ENCODE data around the gene PRSS56. TPM values are rescaled to one million over a fixed set of nuclear protein-coding genes. Genes with fewer than 3 reads are reported as not detected.

Gene PRSS56
- total RNA-seq, 1 donor from 2014 or later, result not detected

GRCh38 chr2:232551250-232551638, 31.1 kb downstream of the PRSS56 start:
- peaks cover 13% of the 10 kb centered on the region for H3K4me1 ChIP-seq (ENCODE audit: insufficient read depth, low read length)
- peaks cover 7% of the 10 kb centered on the region for H3K9me3 Mint-ChIP-seq (ENCODE audit: unreplicated experiment)
- H3K36me3 Mint-ChIP-seq (ENCODE audit: low read depth, unreplicated experiment), result peaks cover 19% of the 10 kb centered on the region
- FAIRE-seq (no peak), DNase-seq (ENCODE audit: low read depth) (no peak)
- no peaks in the 10 kb centered on the region for H3K27me3 Mint-ChIP-seq (ENCODE audit: low read depth, unreplicated experiment)
- peaks cover 3% of the 10 kb centered on the region for H3K9me3 ChIP-seq (ENCODE audit: insufficient read depth, low read depth, low read length)
- H3K4me2 ChIP-seq (ENCODE audit: low read length), result peak overlapping the region; percentile 93
- peaks cover 27% of the 10 kb centered on the region for H3K4me1 Mint-ChIP-seq (ENCODE audit: low read depth, unreplicated experiment)
- H3K9ac ChIP-seq (ENCODE audit: low read length), result peak overlapping the region; percentile 98
- peak overlapping the region; percentile 98 for H3K4me3 Mint-ChIP-seq (ENCODE audit: unreplicated experiment)
- peaks cover 20% of the 10 kb centered on the region for H3K36me3 ChIP-seq (ENCODE audit: insufficient read depth, low read length)
- peak overlapping the region; percentile 91 for H3K4me3 ChIP-seq (ENCODE audit: insufficient read depth, low read depth, low read length)
- H3K27me3 ChIP-seq (ENCODE audit: insufficient read depth, low read length), result no peaks in the 10 kb centered on the region
- TF ChIP-seq EZH2 (IDR thresholded peaks at IDR 0.05; ENCODE audit: insufficient read depth, low read length) (no peak), CTCF (IDR thresholded peaks at IDR 0.05; ENCODE audit: insufficient read depth, low read depth, low read length) (no peak)
- H4K20me1 ChIP-seq (ENCODE audit: insufficient read depth, low read length), result peaks cover 57% of the 10 kb centered on the region
- H3K27ac Mint-ChIP-seq (ENCODE audit: unreplicated experiment), result peak overlapping the region; percentile 97
- peak overlapping the region; percentile 83 for H2AFZ ChIP-seq (ENCODE audit: low read depth, low read length)
- peaks cover 97% of the 10 kb centered on the region for H3K79me2 ChIP-seq (ENCODE audit: insufficient read depth, low read length)
- peak overlapping the region; percentile 95 for H3K27ac ChIP-seq (ENCODE audit: low read depth, low read length)

GRCh38 chr2:232551776-232552175, 31.6 kb downstream of the PRSS56 start:
- Histone ChIP-seq H3K4me1 (ENCODE audit: insufficient read depth, low read length) (peaks cover 13% of the 10 kb centered on the region), H3K4me2 (ENCODE audit: low read length) (peak overlapping the region; percentile 93), H3K4me3 (ENCODE audit: insufficient read depth, low read depth, low read length) (peak overlapping the region; percentile 91), H3K27me3 (ENCODE audit: insufficient read depth, low read length) (no peaks in the 10 kb centered on the region), H2AFZ (ENCODE audit: low read depth, low read length) (no peak overlapping the region), H3K36me3 (ENCODE audit: insufficient read depth, low read length) (peaks cover 25% of the 10 kb centered on the region), H4K20me1 (ENCODE audit: insufficient read depth, low read length) (peaks cover 57% of the 10 kb centered on the region), H3K79me2 (ENCODE audit: insufficient read depth, low read length) (peaks cover 97% of the 10 kb centered on the region), H3K9me3 (ENCODE audit: insufficient read depth, low read depth, low read length) (peaks cover 3% of the 10 kb centered on the region), H3K9ac (ENCODE audit: low read length) (peak overlapping the region; percentile 98), H3K27ac (ENCODE audit: low read depth, low read length) (no peak overlapping the region)
- Mint-ChIP-seq H3K4me1 (ENCODE audit: low read depth, unreplicated experiment) (peaks cover 32% of the 10 kb centered on the region), H3K27me3 (ENCODE audit: low read depth, unreplicated experiment) (no peaks in the 10 kb centered on the region), H3K9me3 (ENCODE audit: unreplicated experiment) (peaks cover 7% of the 10 kb centered on the region), H3K36me3 (ENCODE audit: low read depth, unreplicated experiment) (peaks cover 19% of the 10 kb centered on the region), H3K27ac (ENCODE audit: unreplicated experiment) (peak overlapping the region; percentile 97), H3K4me3 (ENCODE audit: unreplicated experiment) (peak overlapping the region; percentile 98)
- DNase-seq (ENCODE audit: low read depth) (no peak), FAIRE-seq (no peak)
- no peak for TF ChIP-seq EZH2 (IDR thresholded peaks at IDR 0.05; ENCODE audit: insufficient read depth, low read length)
- TF ChIP-seq CTCF (IDR thresholded peaks at IDR 0.05; ENCODE audit: insufficient read depth, low read depth, low read length), result no peak

- Histone ChIP-seq H3K27ac (ENCODE audit: low read depth, low read length) (no peak overlapping the region), H3K4me2 (ENCODE audit: low read length) (no peak overlapping the region), H2AFZ (ENCODE audit: low read depth, low read length) (no peak overlapping the region), H3K4me3 (ENCODE audit: insufficient read depth, low read depth, low read length) (no peak overlapping the region), H3K27me3 (ENCODE audit: insufficient read depth, low read length) (no peaks in the 10 kb centered on the region), H3K36me3 (ENCODE audit: insufficient read depth, low read length) (peaks cover 30% of the 10 kb centered on the region), H3K9ac (ENCODE audit: low read length) (no peak overlapping the region), H4K20me1 (ENCODE audit: insufficient read depth, low read length) (peaks cover 66% of the 10 kb centered on the region), H3K79me2 (ENCODE audit: insufficient read depth, low read length) (peaks cover 62% of the 10 kb centered on the region), H3K4me1 (ENCODE audit: insufficient read depth, low read length) (peaks cover 5% of the 10 kb centered on the region), H3K9me3 (ENCODE audit: insufficient read depth, low read depth, low read length) (no peaks in the 10 kb centered on the region)
- Mint-ChIP-seq H3K27ac (ENCODE audit: unreplicated experiment) (no peak overlapping the region), H3K36me3 (ENCODE audit: low read depth, unreplicated experiment) (peaks cover 15% of the 10 kb centered on the region), H3K4me1 (ENCODE audit: low read depth, unreplicated experiment) (peaks cover 32% of the 10 kb centered on the region), H3K9me3 (ENCODE audit: unreplicated experiment) (no peaks in the 10 kb centered on the region), H3K4me3 (ENCODE audit: unreplicated experiment) (no peak overlapping the region), H3K27me3 (ENCODE audit: low read depth, unreplicated experiment) (no peaks in the 10 kb centered on the region)
- no peak for FAIRE-seq
- TF ChIP-seq CTCF (IDR thresholded peaks at IDR 0.05; ENCODE audit: insufficient read depth, low read depth, low read length) (no peak), EZH2 (IDR thresholded peaks at IDR 0.05; ENCODE audit: insufficient read depth, low read length) (no peak)
- DNase-seq (ENCODE audit: low read depth), result no peak
Observed at GRCh38 chr2:232556426-232556825, 36.2 kb downstream of the PRSS56 start.
